Spleen (tissue), 11 donors: ENCODE data around the gene ACOXL. TPM values are rescaled to one million over a fixed set of nuclear protein-coding genes. Genes with fewer than 3 reads are reported as not detected.

Experiments
- DNase-seq: peaks from one replicate; pipeline ENCODE4 v3.0.0-alpha.2; 2020
- H3K27ac ChIP-seq, 8 donors: fragments of 200-600 bp; sonication (generic) in 7 of 8; 1 replicate in 4 of 8; 2 replicates in 4 of 8; pipeline versions ENCODE4 v1.5.0 to v1.8.0; 2016 to 2021; ENCODE audit warnings: inconsistent platforms in 4 of 8, mild to moderate bottlenecking in 4 of 8, moderate library complexity in 1 of 8
- H3K27me3 ChIP-seq, 7 donors: fragments of 200-600 bp; sonication (generic) in 6 of 7; replicated peaks in 1 of 7; 1 replicate in 4 of 7; 2 replicates in 3 of 7; pipeline versions ENCODE4 v1.5.0 to v1.8.0; 2016 to 2021; ENCODE audit warnings: inconsistent platforms in 3 of 7, mild to moderate bottlenecking in 1 of 7
- H3K36me3 ChIP-seq, 6 donors: fragments of 200-600 bp; sonication (generic) in 5 of 6; 1 replicate in 4 of 6; 2 replicates in 2 of 6; pipeline versions ENCODE4 v1.5.0 to v1.8.0; 2016 to 2021; ENCODE audit warnings: inconsistent platforms in 2 of 6
- H3K4me1 ChIP-seq, 6 donors: fragments of 200-600 bp; sonication (generic) in 5 of 6; 1 replicate in 3 of 6; 2 replicates in 3 of 6; pipeline versions ENCODE4 v1.5.0 to v1.8.0; 2016 to 2021; ENCODE audit warnings: inconsistent platforms in 3 of 6
- H3K4me3 ChIP-seq, 8 donors: fragments of 200-600 bp; sonication (generic) in 7 of 8; 1 replicate in 4 of 8; 2 replicates in 4 of 8; pipeline versions ENCODE4 v1.5.0 to v1.8.0; 2016 to 2021; ENCODE audit warnings: inconsistent platforms in 4 of 8, mild to moderate bottlenecking in 4 of 8, moderate library complexity in 2 of 8
- H3K9me3 ChIP-seq, 8 donors: fragments of 200-600 bp; sonication (generic) in 7 of 8; 1 replicate in 4 of 8; 2 replicates in 4 of 8; pipeline versions ENCODE4 v1.5.0 to v1.8.0; 2016 to 2021; ENCODE audit warnings: inconsistent platforms in 4 of 8
- POLR2A ChIP-seq, 3 donors: fragments of 450-650 bp; IDR thresholded peaks; one replicate each; pipeline ENCODE4 v1.5.1; 2017; ENCODE audit warnings: antibody characterized with exemption in 3 of 3, mild to moderate bottlenecking in 1 of 3
- POLR2AphosphoS5 ChIP-seq, 3 donors: sonication (generic); formaldehyde crosslinking; IDR thresholded peaks; one replicate each; pipeline ENCODE4 v1.5.1; 2017; ENCODE audit warnings: antibody characterized with exemption in 3 of 3
- WGBS, 5 donors: extraction: QIAGEN DNeasy Blood & Tissue Kit in 3 of 5; methylation state at CpG; one replicate each; pipeline versions ENCODE4 v1.1.5 to v1.1.7; 2013 to 2018; 5-methylcytosine and 5-hydroxymethylcytosine counted together
- intact Hi-C: fragments of 100-400 bp; cut with DNase I; formaldehyde crosslinking; loops from one replicate; pipeline ENCODE4 v1.15.0; 2023; ENCODE audit warnings: low total_unique reads
- polyA plus RNA-seq, 3 donors: library from polyadenylated mRNA; stranded (reverse); fragments of 200-250 nt; gene quantifications; one replicate each; pipeline ENCODE4 v1.2.1, GENCODE V29; 2013
- total RNA-seq, 7 donors: library from RNA; depleted of rRNA in 3 of 7; stranded (reverse); fragments of >200 nt in 3 of 7; fragmentation: NEBNext Ultra II Directional in 4 of 7; extraction: Animal tissue kit (Norgen Biotek cat#: 25700) in 4 of 7; gene quantifications; one replicate each; pipeline versions ENCODE4 v1.1.0 to v1.2.1, GENCODE V29; 2016 to 2021
- TF ChIP-seq, protein P1 (sequence below), 11 experiments: fragments of 200-600 bp in 7 of 11; fragments of 450-650 bp in 4 of 11; sonication (generic) in 4 of 11; IDR thresholded peaks in 8 of 11; conservative IDR thresholded peaks in 3 of 11; 1 replicate in 7 of 11; 2 replicates in 4 of 11; pipeline versions ENCODE4 v1.4.0 to v1.8.0; 2016 to 2021; ENCODE audit warnings: antibody characterized with exemption in 11 of 11, inconsistent platforms in 4 of 11, mild to moderate bottlenecking in 1 of 11
- donor health status: healthy with polysubstance abuse.
- donor health status: DM: no; HTN: no; CAD: no; lungs with moderate emphysema.
- donor health status: DM: no; HTN: no; CAD: no.
- donor health status: Bipolar disorder and iron deficiency.
- donor health status: healthy.
- donor health status: DM: no; HTN: no; CAD: no.
- donor health status: DM: yes; HTN: yes; CAD: no.

ACOXL gene
- total and polyA plus RNA-seq, 10 donors = 0.04 to 1.0 (median 0.66) TPM

DNA sequence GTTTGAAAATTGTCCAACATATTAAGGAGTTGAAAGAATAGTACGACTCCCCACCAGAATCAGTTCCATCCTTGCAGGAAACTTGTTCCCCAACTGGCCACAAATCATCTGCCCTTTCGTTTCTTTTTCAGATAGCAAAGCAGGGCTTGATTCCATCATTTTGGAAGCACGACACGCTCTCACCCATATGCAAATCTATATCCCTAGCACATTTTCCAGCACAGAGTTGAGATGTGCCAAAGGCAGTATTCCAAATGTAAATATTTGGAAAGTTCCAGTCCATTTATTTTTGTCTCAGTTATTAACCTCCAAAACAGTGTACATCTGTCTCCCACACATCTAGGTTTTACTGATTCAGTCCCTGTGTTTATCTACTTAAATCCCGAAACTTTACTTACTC, 259.5 kb downstream of the ACOXL start:
- intact Hi-C loops = no loop called here
- 79 to 96% (median 84%) methylated on average over 5 of the region's 5 CpGs for WGBS, 5 donors

DNA sequence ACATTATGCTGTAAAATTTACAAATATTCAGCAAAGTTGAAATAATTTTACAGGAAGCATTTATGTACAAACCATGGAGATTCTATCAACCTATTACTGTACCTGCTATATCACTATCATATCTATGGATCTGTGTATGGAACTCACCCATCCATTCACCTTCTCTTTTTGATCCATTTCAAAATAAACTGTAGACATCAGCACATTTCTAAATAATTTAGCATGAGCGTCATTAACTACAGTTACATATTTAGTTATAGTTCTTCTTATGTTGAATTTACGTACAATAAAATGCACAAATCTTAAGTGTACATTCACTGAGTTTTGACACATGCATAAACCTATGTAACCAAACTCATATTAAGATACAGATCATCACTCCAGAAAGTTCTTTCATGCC, 260.5 kb downstream of the ACOXL start:
- Histone ChIP-seq H3K9me3 (peaks cover 0 to 2% (median 0%) of the 10 kb centered on the region in 8 donors), H3K27ac (peak overlapping the region in 3 of 8 donors; percentile 76 to 79 (median 78)), H3K4me1 (peaks cover 0 to 36% (median 20%) of the 10 kb centered on the region in 6 donors), H3K36me3 (no peaks in the 10 kb centered on the region), H3K27me3 (no peaks in the 10 kb centered on the region), H3K4me3 (no peak overlapping the region)
- WGBS, 5 donors = 73 to 98% (median 89%) methylated on average over 2 of the region's 2 CpGs
- intact Hi-C loops = no loop called here
- no peak for TF ChIP-seq POLR2AphosphoS5 (IDR thresholded peaks at IDR 0.05)
- TF ChIP-seq POLR2A (IDR thresholded peaks at IDR 0.05) = no peak
- TF ChIP-seq, protein P1, sequence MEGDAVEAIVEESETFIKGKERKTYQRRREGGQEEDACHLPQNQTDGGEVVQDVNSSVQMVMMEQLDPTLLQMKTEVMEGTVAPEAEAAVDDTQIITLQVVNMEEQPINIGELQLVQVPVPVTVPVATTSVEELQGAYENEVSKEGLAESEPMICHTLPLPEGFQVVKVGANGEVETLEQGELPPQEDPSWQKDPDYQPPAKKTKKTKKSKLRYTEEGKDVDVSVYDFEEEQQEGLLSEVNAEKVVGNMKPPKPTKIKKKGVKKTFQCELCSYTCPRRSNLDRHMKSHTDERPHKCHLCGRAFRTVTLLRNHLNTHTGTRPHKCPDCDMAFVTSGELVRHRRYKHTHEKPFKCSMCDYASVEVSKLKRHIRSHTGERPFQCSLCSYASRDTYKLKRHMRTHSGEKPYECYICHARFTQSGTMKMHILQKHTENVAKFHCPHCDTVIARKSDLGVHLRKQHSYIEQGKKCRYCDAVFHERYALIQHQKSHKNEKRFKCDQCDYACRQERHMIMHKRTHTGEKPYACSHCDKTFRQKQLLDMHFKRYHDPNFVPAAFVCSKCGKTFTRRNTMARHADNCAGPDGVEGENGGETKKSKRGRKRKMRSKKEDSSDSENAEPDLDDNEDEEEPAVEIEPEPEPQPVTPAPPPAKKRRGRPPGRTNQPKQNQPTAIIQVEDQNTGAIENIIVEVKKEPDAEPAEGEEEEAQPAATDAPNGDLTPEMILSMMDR (IDR thresholded peaks at IDR 0.05 in 8 of 11, conservative IDR thresholded peaks at IDR 0.05 in 3 of 11) = no peak
- DNase-seq = no peak

More for the DNA sequence above, 259.5 kb downstream of the ACOXL start:
- no peaks in the 10 kb centered on the region for H3K36me3 ChIP-seq
- no peak for DNase-seq
- peaks cover 0 to 36% (median 20%) of the 10 kb centered on the region in 6 donors for H3K4me1 ChIP-seq
- H3K4me3 ChIP-seq = no peak overlapping the region
- no peak overlapping the region for H3K27ac ChIP-seq
- H3K9me3 ChIP-seq = peaks cover 0 to 2% (median 0%) of the 10 kb centered on the region in 8 donors
- TF ChIP-seq, protein P1 (IDR thresholded peaks at IDR 0.05 in 8 of 11, conservative IDR thresholded peaks at IDR 0.05 in 3 of 11) = no peak
- no peak for TF ChIP-seq POLR2AphosphoS5 (IDR thresholded peaks at IDR 0.05)
- no peak for TF ChIP-seq POLR2A (IDR thresholded peaks at IDR 0.05)
- H3K27me3 ChIP-seq = no peaks in the 10 kb centered on the region

- DNase-seq = no peak
- TF ChIP-seq POLR2AphosphoS5 (IDR thresholded peaks at IDR 0.05) (no peak), POLR2A (IDR thresholded peaks at IDR 0.05) (no peak)
- TF ChIP-seq, protein P1 (IDR thresholded peaks at IDR 0.05 in 8 of 11, conservative IDR thresholded peaks at IDR 0.05 in 3 of 11) = no peak
- Histone ChIP-seq H3K27me3 (no peaks in the 10 kb centered on the region), H3K27ac (peak overlapping the region in 6 of 8 donors; percentile 9 to 79 (median 76)), H3K36me3 (no peaks in the 10 kb centered on the region), H3K4me3 (peak overlapping the region in 1 of 8 donors; percentile 20), H3K4me1 (peaks cover 0 to 36% (median 20%) of the 10 kb centered on the region in 6 donors), H3K9me3 (peaks cover 0 to 2% (median 0%) of the 10 kb centered on the region in 8 donors)
- 22 to 36% (median 31%) methylated on average over 4 of the region's 4 CpGs for WGBS, 5 donors
- intact Hi-C loops = no loop called here
These were observed 261.3 kb downstream of the ACOXL start for GRCh38 chr2:110993557-110994231.

DNA sequence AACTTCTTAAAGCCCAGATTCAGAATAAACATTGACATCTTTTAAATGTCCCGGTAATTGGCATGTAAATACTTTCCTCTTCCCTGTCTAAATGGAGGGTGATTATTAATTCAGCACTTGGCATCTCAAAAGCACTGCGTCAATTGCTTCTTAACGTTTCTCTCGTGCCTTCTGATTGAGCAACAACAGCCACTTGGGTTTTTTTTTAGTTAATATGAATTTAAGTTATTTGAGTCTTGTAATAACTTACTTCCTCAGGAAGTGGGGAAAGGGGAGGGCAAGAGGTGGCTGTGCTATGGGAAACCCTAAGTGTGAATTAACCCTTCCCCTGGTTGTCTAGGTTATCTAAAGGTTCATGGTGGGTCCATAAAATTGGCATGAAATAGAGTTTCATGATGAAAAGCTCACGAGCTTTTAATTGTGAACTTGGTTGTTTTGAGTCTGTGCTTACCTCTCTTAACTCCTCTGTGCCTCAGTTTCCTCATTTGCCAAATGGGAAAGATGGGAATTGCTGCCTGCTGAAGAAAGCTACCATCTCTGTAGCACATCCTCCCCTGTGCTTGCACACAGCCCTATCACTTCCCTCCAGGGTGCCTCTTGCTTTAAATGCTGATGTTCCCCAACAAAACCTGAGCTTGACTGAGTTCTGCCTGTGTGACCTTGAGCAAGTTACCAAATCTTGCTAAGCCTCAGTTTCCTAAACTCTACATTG, 262.0 kb downstream of the ACOXL start:
- TF ChIP-seq, protein P1 (IDR thresholded peaks at IDR 0.05 in 8 of 11, conservative IDR thresholded peaks at IDR 0.05 in 3 of 11) = no peak
- no peak for TF ChIP-seq POLR2AphosphoS5 (IDR thresholded peaks at IDR 0.05)
- H3K4me1 ChIP-seq = peaks cover 0 to 36% (median 20%) of the 10 kb centered on the region in 6 donors
- H3K27ac ChIP-seq = peak overlapping the region in 6 of 8 donors; percentile 9 to 79 (median 76)
- 7 to 13% (median 9%) methylated on average over 5 of the region's 5 CpGs for WGBS, 5 donors
- H3K9me3 ChIP-seq = peaks cover 0 to 2% (median 0%) of the 10 kb centered on the region in 8 donors
- H3K27me3 ChIP-seq = no peaks in the 10 kb centered on the region
- H3K36me3 ChIP-seq = no peaks in the 10 kb centered on the region
- DNase-seq = no peak
- intact Hi-C loops = no loop called here
- H3K4me3 ChIP-seq = peak overlapping the region in 1 of 8 donors; percentile 20
